GM18909 (cell line): ENCODE results near the gene GRM4.

ENCODE experiments used
- ATAC-seq: cut with Tn5 transposase; IDR thresholded peaks from one replicate; pipeline ENCODE4 v1.9.1; 2021; ENCODE audit warnings: mild to moderate bottlenecking; ENCODE audit not compliant: unreplicated experiment, poor library complexity

GRM4 gene

GRCh38 chr6:34004706-34005105 lies 141.2 kb downstream of the GRM4 start:
- no peak for ATAC-seq

GRCh38 chr6:34003962-34004361 lies 141.9 kb downstream of the GRM4 start:
- no peak for ATAC-seq

GRCh38 chr6:34001706-34002621 lies 143.9 kb downstream of the GRM4 start:
- no peak for ATAC-seq

- no peak for ATAC-seq
Measured at GRCh38 chr6:34000281-34000680, 145.6 kb downstream of the GRM4 start.

GRCh38 chr6:33999567-33999966 lies 146.3 kb downstream of the GRM4 start:
- ATAC-seq: no peak

- no peak for ATAC-seq
Measured at GRCh38 chr6:33998660-33999059, 147.2 kb downstream of the GRM4 start.

- ATAC-seq: no peak
Measured at GRCh38 chr6:33997265-33997664, 148.6 kb downstream of the GRM4 start.

- ATAC-seq: no peak
Measured at GRCh38 chr6:33996120-33996475, 149.8 kb downstream of the GRM4 start.

GRCh38 chr6:33995309-33996119 lies 150.4 kb downstream of the GRM4 start:
- ATAC-seq: no peak

GRCh38 chr6:33994472-33995308 lies 151.2 kb downstream of the GRM4 start:
- no peak for ATAC-seq

GRCh38 chr6:33993653-33994471 lies 152.0 kb downstream of the GRM4 start:
- ATAC-seq: no peak

GRCh38 chr6:33993091-33993490 lies 152.8 kb downstream of the GRM4 start:
- no peak for ATAC-seq

- ATAC-seq: no peak
Measured at GRCh38 chr6:33992191-33992590, 153.7 kb downstream of the GRM4 start.

GRCh38 chr6:33991610-33992009 lies 154.3 kb downstream of the GRM4 start:
- ATAC-seq: no peak

- no peak for ATAC-seq
Measured at GRCh38 chr6:33990061-33990541, 155.8 kb downstream of the GRM4 start.

- no peak for ATAC-seq
Measured at GRCh38 chr6:33989016-33989854, 156.7 kb downstream of the GRM4 start.

- no peak for ATAC-seq
Measured at GRCh38 chr6:33988121-33989015, 157.5 kb downstream of the GRM4 start.

- ATAC-seq: no peak
Measured at GRCh38 chr6:33987531-33988021, 158.3 kb downstream of the GRM4 start.
